HepG2 (cell line): ENCODE measurements around the gene COLGALT1.

ENCODE experiments used
- CTCF ChIP-seq: sonication (generic); formaldehyde crosslinking; IDR thresholded peaks from 2 replicates; pipeline ENCODE4 v1.5.0; 2020; ENCODE audit warnings: mild to moderate bottlenecking, missing genetic modification reagents, moderate library complexity
- GABPB1 ChIP-seq: IDR thresholded peaks from 2 replicates; pipeline ENCODE4 v1.6.1; 2016; ENCODE audit warnings: mild to moderate bottlenecking, missing genetic modification reagents, moderate library complexity, missing compliant biosample characterization
- MXI1 ChIP-seq: IDR thresholded peaks from 3 replicates; pipeline ENCODE4 v1.6.1; 2012; ENCODE audit warnings: low read depth, low read length, inconsistent platforms, borderline replicate concordance
- PAX8 ChIP-seq: sonication (generic); formaldehyde crosslinking; IDR thresholded peaks from 2 replicates; pipeline ENCODE4 v1.8.0; 2022; ENCODE audit warnings: mild to moderate bottlenecking, missing genetic modification reagents, borderline replicate concordance
- POLR2AphosphoS5 ChIP-seq: IDR thresholded peaks from 2 replicates; pipeline ENCODE4 v1.6.1; 2012; ENCODE audit warnings: low read depth, low read length
- RAD21 ChIP-seq: fragments of 450-650 bp; formaldehyde crosslinking; IDR thresholded peaks from 2 replicates; pipeline ENCODE4 v1.5.0; 2020; ENCODE audit warnings: mild to moderate bottlenecking
- ZFX ChIP-seq: sonication (generic); formaldehyde crosslinking; IDR thresholded peaks from 2 replicates; pipeline ENCODE4 v1.4.0; 2020; ENCODE audit warnings: mild to moderate bottlenecking, low read depth, missing genetic modification reagents, moderate library complexity
- ZNF556 ChIP-seq: sonication (generic); formaldehyde crosslinking; IDR thresholded peaks from 2 replicates; pipeline ENCODE4 v1.4.0; 2020; ENCODE audit warnings: mild to moderate bottlenecking, missing genetic modification reagents, borderline replicate concordance
- ZNF580 ChIP-seq: IDR thresholded peaks from 2 replicates; pipeline ENCODE4 v1.6.1; 2016; ENCODE audit warnings: low read depth, borderline replicate concordance
- ZNF629 ChIP-seq: sonication (generic); formaldehyde crosslinking; conservative IDR thresholded peaks from 2 replicates; pipeline ENCODE4 v1.5.0; 2020; ENCODE audit warnings: missing genetic modification reagents

- TF ChIP-seq CTCF (CRISPR knock-in tag) = no peak
- no peak for TF ChIP-seq ZNF580 (CRISPR knock-in tag)
- TF ChIP-seq ZNF629 = no peak
- no peak for TF ChIP-seq ZFX (CRISPR knock-in tag)
- no peak for TF ChIP-seq GABPB1 (CRISPR knock-in tag)
- no peak for TF ChIP-seq RAD21 (CRISPR knock-in tag)
- no peak for TF ChIP-seq MXI1
- TF ChIP-seq PAX8 (CRISPR knock-in tag) = no peak
- no peak for TF ChIP-seq ZNF556 (CRISPR knock-in tag)
- no peak for TF ChIP-seq POLR2AphosphoS5
Measured at GRCh38 chr19:17623224-17623935, 67.9 kb downstream of the COLGALT1 start.
